ENCODE results near the gene BTBD7. TPM values are rescaled to one million over a fixed set of nuclear protein-coding genes. Genes with fewer than 3 reads are reported as not detected.

The BTBD7 gene
- total RNA-seq, 1 donor from 2014 or later = 45.9 TPM

- peaks cover 4% of the 10 kb centered on the region for H3K36me3 Mint-ChIP-seq (ENCODE audit: unreplicated experiment)
- DNase-seq (ENCODE audit: extremely low spot score, unreplicated experiment) = no peak
- H3K4me3 Mint-ChIP-seq (ENCODE audit: unreplicated experiment) = no peak overlapping the region
- no peaks in the 10 kb centered on the region for H3K27me3 Mint-ChIP-seq (ENCODE audit: unreplicated experiment)
- peaks cover 28% of the 10 kb centered on the region for H3K4me1 Mint-ChIP-seq (ENCODE audit: unreplicated experiment)
- no peak for TF ChIP-seq CTCF (IDR thresholded peaks at IDR 0.05)
- H3K27ac Mint-ChIP-seq (ENCODE audit: unreplicated experiment) = no peak overlapping the region
- no peaks in the 10 kb centered on the region for H3K9me3 Mint-ChIP-seq (ENCODE audit: unreplicated experiment)
These were observed 9.8 kb downstream of the BTBD7 start for GRCh38 chr14:93322929-93323599.

GRCh38 chr14:93320489-93320888 is 12.3 kb downstream of the BTBD7 start:
- Mint-ChIP-seq H3K27ac (ENCODE audit: unreplicated experiment) (no peak overlapping the region), H3K9me3 (ENCODE audit: unreplicated experiment) (no peaks in the 10 kb centered on the region), H3K27me3 (ENCODE audit: unreplicated experiment) (no peaks in the 10 kb centered on the region), H3K4me1 (ENCODE audit: unreplicated experiment) (peaks cover 44% of the 10 kb centered on the region), H3K4me3 (ENCODE audit: unreplicated experiment) (no peak overlapping the region), H3K36me3 (ENCODE audit: unreplicated experiment) (peaks cover 4% of the 10 kb centered on the region)
- no peak for DNase-seq (ENCODE audit: extremely low spot score, unreplicated experiment)
- no peak for TF ChIP-seq CTCF (IDR thresholded peaks at IDR 0.05)

GRCh38 chr14:93319958-93320357 is 12.9 kb downstream of the BTBD7 start:
- DNase-seq (ENCODE audit: extremely low spot score, unreplicated experiment) = no peak
- Mint-ChIP-seq H3K27ac (ENCODE audit: unreplicated experiment) (peak overlapping the region; percentile 38), H3K4me1 (ENCODE audit: unreplicated experiment) (peaks cover 44% of the 10 kb centered on the region), H3K9me3 (ENCODE audit: unreplicated experiment) (no peaks in the 10 kb centered on the region), H3K27me3 (ENCODE audit: unreplicated experiment) (no peaks in the 10 kb centered on the region), H3K36me3 (ENCODE audit: unreplicated experiment) (peaks cover 4% of the 10 kb centered on the region), H3K4me3 (ENCODE audit: unreplicated experiment) (no peak overlapping the region)
- TF ChIP-seq CTCF (IDR thresholded peaks at IDR 0.05) = no peak

GRCh38 chr14:93319494-93319893 is 13.3 kb downstream of the BTBD7 start:
- Mint-ChIP-seq H3K9me3 (ENCODE audit: unreplicated experiment) (no peaks in the 10 kb centered on the region), H3K36me3 (ENCODE audit: unreplicated experiment) (peaks cover under 1% of the 10 kb centered on the region), H3K27me3 (ENCODE audit: unreplicated experiment) (no peaks in the 10 kb centered on the region), H3K4me3 (ENCODE audit: unreplicated experiment) (no peak overlapping the region), H3K4me1 (ENCODE audit: unreplicated experiment) (peaks cover 44% of the 10 kb centered on the region), H3K27ac (ENCODE audit: unreplicated experiment) (peak overlapping the region; percentile 38)
- DNase-seq (ENCODE audit: extremely low spot score, unreplicated experiment) = no peak
- no peak for TF ChIP-seq CTCF (IDR thresholded peaks at IDR 0.05)

GRCh38 chr14:93318927-93319326 is 13.9 kb downstream of the BTBD7 start:
- peaks cover 44% of the 10 kb centered on the region for H3K4me1 Mint-ChIP-seq (ENCODE audit: unreplicated experiment)
- H3K4me3 Mint-ChIP-seq (ENCODE audit: unreplicated experiment) = no peak overlapping the region
- no peaks in the 10 kb centered on the region for H3K27me3 Mint-ChIP-seq (ENCODE audit: unreplicated experiment)
- H3K9me3 Mint-ChIP-seq (ENCODE audit: unreplicated experiment) = no peaks in the 10 kb centered on the region
- no peaks in the 10 kb centered on the region for H3K36me3 Mint-ChIP-seq (ENCODE audit: unreplicated experiment)
- H3K27ac Mint-ChIP-seq (ENCODE audit: unreplicated experiment) = peak overlapping the region; percentile 96
- DNase-seq (ENCODE audit: extremely low spot score, unreplicated experiment) = no peak
- TF ChIP-seq CTCF (IDR thresholded peaks at IDR 0.05) = no peak

Data from osteocyte (in vitro differentiated cells).